ENCODE results near the gene DNASE1L1.

The DNASE1L1 gene

GRCh38 chrX:154436374-154436982 lies 27.4 kb upstream of the DNASE1L1 start:
- peak; percentile 32 to 43 for DNase-seq

GRCh38 chrX:154435171-154435733 lies 26.2 kb upstream of the DNASE1L1 start:
- DNase-seq, result no peak

GRCh38 chrX:154434394-154435168 lies 25.5 kb upstream of the DNASE1L1 start:
- DNase-seq, result no peak

- no peak for DNase-seq
Measured at GRCh38 chrX:154433605-154434004, 24.6 kb upstream of the DNASE1L1 start.

GRCh38 chrX:154432210-154432609 lies 23.2 kb upstream of the DNASE1L1 start:
- DNase-seq, result no peak

GRCh38 chrX:154431341-154431740 lies 22.3 kb upstream of the DNASE1L1 start:
- DNase-seq, result no peak

- DNase-seq, result no peak
Measured at GRCh38 chrX:154430916-154431315, 21.9 kb upstream of the DNASE1L1 start.

- no peak for DNase-seq
Measured at GRCh38 chrX:154430479-154430878, 21.4 kb upstream of the DNASE1L1 start.

- no peak for DNase-seq
Measured at GRCh38 chrX:154429711-154430110, 20.7 kb upstream of the DNASE1L1 start.

GRCh38 chrX:154428176-154429171 lies 19.4 kb upstream of the DNASE1L1 start, which contains the start of gene ATP6AP1:
ATP6AP1 (plus strand) TSS chrX:154428677; CDS start chrX:154428693, 16 bp downstream.
- peak; percentile 93 to 98 for DNase-seq

GRCh38 chrX:154426916-154427770 lies 18.1 kb upstream of the DNASE1L1 start:
- DNase-seq, result no peak

- no peak for DNase-seq
Measured at GRCh38 chrX:154420402-154420756, 11.3 kb upstream of the DNASE1L1 start.

- DNase-seq, result no peak
Measured at GRCh38 chrX:154419688-154420401, 10.8 kb upstream of the DNASE1L1 start.

GRCh38 chrX:154419189-154419588 lies 10.1 kb upstream of the DNASE1L1 start:
- DNase-seq, result no peak

GRCh38 chrX:154417157-154417556 lies 8.1 kb upstream of the DNASE1L1 start:
- DNase-seq, result no peak

GRCh38 chrX:154413142-154413541 lies 4.1 kb upstream of the DNASE1L1 start:
- DNase-seq, result no peak

- no peak for DNase-seq
Measured at GRCh38 chrX:154412468-154412867, 3.4 kb upstream of the DNASE1L1 start.

GRCh38 chrX:154411981-154412340 lies 2.9 kb upstream of the DNASE1L1 start:
- DNase-seq, result peak; percentile 26 to 48

GRCh38 chrX:154408659-154409221 lies 314 bp downstream of the DNASE1L1 start:
- no peak for DNase-seq

GRCh38 chrX:154404625-154405192 lies 4.3 kb downstream of the DNASE1L1 start:
- DNase-seq, result no peak

GRCh38 chrX:154403858-154404257 lies 5.2 kb downstream of the DNASE1L1 start:
- DNase-seq, result no peak
